SW 1271 (cell line): ENCODE results near the gene ZNFX1.
A peak's percentile ranks its signal among the peaks of the same experiment; 100 is the strongest.
"Not testable (repeated sequence)": the region's sequence is repeated elsewhere in the genome, so short reads cannot be mapped to it uniquely, and the experiment has no call there.

Experiments used
- DNase-seq, 2 experiments: peaks; one replicate each; lab custom pipeline; 2025; lab: John Stamatoyannopoulos, UW

Gene ZNFX1

DNA sequence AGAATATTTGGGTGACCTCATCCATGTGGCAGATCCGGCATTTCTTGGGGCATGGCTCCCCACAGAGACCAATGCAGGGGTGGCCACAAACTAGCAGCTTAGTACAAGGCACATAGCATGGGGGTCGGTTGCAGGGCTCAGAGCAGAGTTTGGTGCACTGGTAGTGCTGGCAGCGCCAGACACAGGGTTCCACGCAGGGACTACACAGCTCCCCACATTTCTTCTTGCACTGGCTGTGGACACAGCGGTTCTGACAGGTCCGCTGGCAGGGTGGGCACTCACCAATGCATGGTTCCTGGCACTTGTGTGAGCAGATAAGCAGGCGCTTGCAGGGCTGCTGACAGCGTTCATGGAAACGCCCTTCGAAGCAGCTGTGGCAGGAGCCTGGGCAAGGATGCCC is 29.6 kb downstream of the ZNFX1 start:
- no peak for DNase-seq

DNA sequence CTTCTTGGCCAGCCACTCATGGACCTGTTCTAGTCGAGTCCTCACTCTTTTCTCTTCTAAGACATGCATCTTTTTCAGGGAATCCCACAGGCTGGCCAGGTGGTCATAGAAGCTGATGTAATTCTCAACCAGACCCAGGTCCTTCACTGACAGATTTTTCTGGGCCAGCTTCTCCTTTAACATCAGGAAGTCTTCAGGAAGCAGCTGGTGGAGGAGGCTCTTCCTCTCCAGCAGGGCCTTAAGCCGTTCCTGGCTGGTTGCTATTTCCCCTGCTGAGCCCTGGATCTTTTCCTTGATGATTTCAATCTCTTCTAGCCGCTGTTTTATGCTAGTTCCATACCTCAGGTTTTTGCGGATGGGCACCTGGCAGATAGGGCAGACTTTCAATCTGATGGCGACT is 30.1 kb downstream of the ZNFX1 start:
- DNase-seq = no peak

DNA sequence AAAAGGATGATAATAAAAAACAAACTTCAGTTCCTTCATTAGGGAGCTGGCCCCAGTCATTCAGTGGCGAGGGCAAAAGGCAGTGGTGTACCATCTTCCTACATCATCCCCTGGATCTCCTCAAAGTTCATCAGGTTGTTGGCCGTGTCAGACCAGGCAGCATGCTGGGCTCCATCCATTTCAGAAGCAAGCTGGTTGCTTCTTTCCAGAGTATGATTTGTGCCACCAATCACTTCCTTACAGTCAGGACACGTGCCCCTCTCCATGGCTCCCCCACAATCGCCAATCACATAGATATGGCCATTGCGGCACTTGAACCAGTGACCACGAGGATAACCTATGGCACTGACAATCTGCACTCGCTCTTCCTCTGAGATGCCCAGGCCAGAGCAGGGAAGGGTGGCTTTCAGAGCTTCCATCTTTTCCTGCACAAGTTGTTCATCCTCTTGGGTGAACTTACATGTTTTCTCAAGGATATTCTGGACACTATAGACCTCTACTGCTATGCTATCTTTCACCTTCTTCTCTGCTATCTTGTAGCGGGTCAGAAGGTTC is 30.6 kb downstream of the ZNFX1 start:
- no peak for DNase-seq

DNA sequence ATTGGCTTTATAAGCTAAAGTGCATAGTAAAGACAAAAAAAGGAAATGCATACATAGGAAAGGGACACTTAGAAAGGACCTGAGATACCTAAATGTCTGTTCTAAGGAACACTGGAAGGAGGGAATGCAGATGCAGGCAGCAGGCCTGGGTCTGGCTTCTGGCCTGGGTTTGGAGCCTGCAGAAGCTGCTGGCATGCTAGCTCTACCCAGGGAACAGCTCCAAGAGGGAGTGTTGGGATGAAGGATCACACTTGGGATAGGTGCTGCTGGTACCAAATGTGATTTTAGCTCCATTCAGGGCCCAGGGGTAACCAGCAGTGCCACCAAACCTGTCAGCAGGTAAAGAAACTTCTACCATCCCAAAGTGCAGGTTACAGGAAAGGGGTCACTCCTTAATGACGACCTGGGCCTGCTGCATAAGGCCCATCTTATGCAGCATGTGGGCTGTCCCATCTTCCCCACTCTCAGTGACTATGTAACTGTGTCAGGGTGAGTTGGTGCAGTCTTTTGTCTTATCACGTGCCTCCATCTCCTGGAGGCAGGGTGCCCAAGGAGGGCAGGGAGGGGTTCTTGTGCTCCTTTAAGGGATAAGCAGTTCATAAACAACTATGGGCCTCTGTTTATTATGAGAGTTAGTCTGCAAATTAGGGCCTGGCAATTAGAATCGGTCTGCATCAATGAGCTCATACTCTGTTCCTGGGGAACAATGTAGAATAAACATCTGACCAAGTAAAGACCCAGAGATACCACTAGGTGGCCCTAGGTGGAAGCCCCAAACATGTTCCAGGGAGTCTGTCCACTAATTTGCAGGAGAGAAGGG is 31.7 kb downstream of the ZNFX1 start:
- DNase-seq = peak; percentile 11 to 66

DNA sequence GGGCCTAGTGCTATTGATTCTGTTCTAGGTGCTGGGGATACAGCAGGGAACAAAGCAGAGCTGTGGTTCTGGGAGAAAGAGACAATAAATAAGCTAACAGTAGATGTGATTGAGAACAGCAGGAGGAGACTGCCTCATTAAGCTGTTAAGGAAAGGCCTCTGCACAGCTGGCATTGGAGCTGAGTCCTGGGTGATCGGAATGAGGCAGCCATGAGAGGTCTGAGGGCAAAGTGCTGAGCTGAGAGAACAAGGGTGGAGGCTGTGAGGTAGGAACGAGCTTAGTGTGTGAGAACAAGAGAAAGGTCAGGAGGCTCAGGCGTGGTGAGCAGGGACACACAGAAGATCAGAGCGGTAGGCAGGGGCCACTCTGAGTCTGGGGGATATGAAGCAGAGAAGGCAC is 40.3 kb downstream of the ZNFX1 start:
- no peak for DNase-seq

DNA sequence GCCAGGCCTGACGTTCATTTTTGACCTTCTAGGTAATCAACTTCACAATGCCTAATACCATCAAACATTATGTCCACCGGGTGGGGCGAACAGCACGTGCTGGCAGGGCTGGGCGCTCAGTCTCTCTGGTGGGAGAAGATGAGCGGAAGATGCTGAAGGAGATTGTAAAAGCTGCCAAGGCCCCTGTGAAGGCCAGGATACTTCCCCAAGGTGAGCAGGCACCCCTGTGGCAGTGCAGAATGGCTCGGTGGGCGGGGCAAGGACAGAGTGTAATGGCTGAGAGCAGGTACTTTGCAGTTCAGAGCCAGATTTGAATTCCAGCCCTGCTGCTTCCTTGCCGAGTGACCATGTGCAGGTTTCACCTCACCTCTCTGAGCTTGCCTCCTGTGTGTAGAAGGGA is 41.6 kb downstream of the ZNFX1 start:
- no peak for DNase-seq

DNA sequence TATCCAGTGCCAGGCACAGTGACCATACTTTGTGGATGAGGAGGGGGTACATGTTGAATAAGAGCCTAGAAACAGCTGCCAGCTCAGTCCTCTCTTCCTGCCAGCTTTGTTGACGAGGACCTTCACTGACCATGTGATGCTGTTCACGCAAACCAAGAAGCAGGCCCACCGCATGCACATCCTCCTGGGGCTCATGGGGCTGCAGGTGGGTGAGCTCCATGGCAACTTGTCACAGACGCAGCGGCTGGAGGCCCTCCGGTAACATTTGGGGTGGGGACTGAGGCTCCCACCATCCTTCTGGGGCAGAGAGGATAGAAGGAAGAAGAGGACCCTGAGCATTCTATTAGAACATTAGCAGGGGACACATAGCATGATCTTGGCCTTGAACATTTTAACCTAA is 43.0 kb downstream of the ZNFX1 start:
- no peak for DNase-seq

DNA sequence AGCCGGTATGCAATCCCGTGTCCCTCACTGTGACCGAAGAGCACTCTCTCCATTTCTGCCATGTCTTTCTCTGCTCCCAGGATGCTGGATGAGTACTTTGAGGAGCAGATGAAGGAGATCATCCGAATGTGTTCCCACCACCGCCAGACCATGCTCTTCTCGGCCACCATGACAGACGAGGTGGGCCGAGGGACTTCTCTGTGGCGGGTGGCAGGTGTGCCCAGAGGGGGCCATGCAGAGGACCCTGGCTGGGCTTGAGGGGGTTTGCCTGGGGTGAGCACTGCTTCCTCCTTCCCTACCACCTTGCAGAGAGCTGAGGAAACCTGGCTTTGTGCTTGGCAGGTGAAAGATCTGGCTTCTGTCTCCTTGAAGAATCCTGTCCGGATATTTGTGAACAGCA is 44.6 kb downstream of the ZNFX1 start:
- no peak for DNase-seq

DNA sequence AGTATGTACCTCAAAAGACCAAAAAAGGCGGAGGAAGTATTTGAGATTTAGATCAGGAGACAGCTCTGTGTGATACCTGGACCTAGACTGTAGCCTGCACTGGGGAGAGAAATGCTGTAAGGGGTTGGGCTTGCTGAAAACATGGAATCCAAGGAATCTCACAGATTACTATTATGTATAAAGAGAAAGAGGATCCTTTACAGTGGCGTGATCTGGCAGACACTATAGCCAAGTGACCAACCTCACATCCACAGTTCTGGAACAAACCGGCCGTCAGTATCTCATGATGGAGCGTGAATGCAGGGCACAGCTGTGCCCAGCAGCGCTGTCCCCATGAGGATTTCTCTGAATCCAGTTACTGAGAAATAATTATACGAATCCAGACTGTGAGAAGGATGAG is 46.4 kb downstream of the ZNFX1 start:
- no peak for DNase-seq

DNA sequence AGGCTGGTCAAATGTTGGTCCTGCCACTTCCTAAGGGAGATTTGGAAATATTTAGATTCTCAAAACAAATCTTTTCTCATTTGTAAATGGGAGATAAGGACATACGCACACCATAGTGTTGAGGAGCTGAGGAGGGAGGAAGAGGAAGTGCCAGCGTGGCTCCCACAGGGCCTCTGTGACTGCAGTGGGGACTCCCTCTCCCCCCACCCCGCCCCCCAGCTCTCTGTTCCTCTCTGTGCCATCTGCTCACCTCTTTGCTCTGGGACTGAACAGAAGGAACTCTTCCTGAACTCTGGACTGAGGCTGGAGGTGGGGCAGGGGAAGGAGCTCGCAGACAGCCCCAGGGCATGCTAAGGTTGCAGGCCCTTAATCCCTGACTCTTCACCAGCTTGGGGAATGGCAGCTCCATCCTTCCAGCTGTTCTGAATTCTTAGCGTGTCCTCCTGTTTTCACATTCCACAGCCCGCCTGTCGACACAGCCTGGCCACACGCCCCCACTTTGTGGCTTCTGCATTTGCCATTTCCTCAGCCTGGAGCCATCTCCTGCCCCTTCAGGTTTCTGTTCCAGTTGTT is 47.2 kb downstream of the ZNFX1 start:
- no peak for DNase-seq

DNA sequence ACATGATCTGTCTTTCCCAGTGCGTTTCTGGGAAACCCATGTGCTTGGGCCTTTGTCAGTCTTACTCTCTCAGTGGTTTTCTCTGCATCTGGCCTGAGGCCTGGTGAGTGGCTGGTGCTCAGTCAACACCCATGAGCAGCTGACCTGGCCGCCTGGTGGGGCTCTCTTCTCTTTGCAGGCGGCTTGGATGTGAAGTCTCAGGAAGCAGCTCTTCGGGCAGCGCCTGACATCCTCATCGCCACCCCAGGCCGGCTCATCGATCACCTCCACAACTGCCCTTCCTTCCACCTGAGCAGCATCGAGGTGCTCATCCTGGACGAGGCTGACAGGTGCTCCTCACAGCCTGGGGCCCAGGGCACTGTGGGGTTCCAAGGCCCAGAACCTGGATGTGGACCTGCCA is 47.8 kb downstream of the ZNFX1 start:
- no peak for DNase-seq

DNA sequence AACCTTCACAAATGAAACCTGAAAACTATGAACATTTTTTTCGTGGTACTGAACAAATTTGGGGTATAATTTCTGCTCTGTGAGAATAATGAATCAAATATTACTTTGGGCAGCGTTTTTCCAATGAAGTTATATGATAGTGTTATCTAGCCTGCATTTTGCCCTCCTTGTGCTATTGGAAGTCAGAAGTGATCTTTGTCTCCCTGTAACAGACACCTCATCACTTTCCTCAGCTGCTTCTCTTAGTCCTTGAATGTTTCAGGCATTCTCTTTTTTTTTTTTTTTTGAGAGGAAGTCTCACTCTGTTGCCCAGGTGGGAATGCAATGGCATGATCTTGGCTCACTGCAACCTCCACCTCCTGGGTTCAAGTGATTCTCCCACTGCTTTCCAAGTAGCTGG is 48.5 kb downstream of the ZNFX1 start:
- DNase-seq = no peak

DNA sequence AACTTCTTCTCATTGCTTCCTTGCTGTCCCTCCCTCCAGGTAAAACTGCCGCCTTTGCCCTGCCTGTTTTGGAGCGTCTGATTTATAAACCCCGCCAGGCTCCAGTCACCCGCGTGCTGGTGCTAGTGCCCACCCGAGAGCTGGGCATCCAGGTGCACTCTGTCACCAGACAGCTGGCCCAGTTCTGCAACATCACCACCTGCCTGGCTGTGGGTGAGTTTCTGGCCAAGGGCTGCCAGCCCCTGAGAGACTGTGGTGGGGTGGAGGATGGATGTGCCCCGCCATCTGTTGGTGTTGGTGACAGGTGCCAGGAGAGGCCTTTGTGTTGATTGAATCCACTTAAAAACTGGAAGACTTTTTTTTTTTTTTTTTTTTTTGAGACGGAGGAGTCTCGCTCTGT is 49.2 kb downstream of the ZNFX1 start:
- DNase-seq = no peak

DNA sequence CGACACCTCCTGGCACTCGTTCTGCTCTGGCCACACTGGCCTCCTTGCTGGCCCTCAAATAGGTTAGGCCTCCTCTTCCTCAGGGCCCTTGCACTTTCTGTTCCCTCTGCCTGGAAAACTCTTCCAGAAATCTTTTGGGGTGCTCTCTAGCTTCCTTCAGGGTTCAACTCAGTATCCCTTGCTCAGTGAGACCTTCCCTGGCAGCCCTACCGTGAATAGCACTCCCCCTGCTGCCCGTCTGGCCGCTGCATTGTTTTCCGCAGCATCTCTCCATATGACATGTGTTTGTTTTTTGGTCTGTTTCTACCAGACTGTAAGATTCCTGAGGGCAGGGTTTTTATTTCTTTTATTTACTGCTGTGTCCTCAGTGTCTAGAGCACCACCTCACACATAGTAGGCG is 52.0 kb downstream of the ZNFX1 start:
- DNase-seq = no peak

DNA sequence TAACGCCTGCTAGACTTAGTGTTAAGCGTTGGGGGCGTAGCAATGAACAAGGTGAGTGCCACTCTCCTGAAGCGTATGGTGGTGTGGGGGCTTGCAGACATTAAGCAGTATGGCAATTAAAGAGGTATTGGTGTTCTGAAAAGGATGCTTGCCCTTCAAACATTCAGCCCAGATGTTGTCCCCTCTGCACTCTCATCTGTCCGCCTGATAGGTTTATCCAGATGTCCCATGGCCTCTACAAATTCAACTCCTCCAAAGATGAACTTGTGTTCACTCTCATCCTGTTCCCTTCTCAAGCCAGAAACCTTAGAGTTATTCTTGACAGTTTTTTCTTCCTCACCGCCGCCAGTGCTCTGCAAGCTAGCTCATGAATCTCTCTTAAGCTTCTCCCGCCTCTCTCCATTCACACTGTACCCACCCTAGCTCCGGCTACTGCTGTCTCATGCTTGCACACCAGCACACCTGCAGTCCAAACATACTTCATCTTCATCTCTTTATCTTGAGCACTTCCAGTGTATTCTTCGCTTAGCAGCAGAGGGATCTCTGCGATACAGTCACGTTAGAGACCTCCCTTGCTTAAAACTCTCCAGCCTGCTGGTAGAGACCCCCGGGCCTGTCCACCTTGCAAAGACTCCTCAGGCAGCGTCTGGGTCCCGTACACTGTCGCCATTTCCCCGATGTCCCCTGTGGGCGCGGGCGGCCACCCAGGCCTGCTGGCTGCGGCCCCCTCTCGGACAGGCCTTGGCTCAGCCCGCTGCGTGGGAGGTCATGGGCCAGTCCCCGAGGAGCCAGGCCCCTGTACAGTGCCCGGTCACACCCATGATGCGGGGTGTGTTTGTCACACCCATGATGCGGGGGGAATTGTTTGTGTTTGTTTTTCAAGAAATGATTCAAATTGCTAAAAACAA is 57.7 kb downstream of the ZNFX1 start:
- DNase-seq = no peak

DNA sequence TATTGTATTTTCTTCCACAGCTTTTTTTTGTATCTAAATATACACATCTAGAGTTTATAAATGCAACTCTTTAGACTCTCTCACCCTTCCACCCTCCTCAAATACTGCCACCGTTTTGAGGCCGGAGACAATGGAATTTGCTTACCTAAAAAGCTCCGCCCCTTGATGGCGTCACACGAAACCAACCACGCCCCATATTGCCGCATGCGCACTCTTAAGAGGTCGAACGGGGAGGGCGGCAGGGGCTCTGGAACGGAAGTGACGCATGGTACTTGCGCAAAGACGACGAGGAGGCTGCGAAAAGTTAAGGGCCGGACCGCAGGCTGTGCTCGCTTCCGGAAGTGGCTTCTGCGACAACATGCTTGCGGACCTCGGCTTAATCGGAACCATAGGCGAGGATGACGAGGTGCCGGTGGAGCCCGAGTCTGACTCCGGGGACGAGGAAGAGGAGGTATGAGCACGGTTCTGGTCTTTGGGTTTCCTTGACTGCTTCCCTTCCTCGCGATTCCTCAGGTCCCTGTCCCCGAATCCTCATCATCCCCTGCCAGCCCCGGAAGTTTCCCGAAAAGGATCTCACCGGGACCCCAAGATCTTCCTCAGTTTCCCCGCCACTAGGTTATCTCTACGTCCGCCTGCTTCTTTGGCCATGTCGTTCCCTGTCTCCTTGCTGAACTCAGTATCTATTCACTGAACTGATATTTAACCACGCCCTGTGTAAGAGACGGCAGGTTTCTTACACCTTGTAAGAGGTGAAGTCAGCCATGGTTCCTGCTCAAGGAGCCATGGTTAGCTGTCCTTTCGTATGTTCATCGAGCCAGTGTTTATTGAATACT is 58.5 kb downstream of the ZNFX1 start, which contains the start of gene DDX27:
TSS of gene DDX27 (plus strand) at position 326 of the 833 bp plus-strand sequence. CDS start at position 359, 33 bp downstream.
- DNase-seq = peak; percentile 91 to 97

DNA sequence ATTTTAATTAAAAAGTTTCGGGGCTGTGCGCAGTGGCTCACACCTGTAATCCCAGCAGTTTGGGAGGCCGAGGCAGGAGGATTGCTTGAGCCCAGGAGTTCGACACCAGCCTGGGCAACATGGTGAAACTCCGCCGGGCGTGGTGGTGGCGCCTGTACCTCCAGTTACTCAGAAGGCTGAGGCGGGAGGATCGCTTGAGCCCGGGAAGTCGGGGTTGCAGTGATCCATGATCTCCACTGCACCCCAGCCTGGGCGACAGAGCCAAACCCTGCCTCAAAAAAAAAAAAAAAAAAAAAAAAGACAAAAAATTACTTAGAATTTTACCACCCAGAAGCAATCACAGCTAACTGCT is 59.1 kb downstream of the ZNFX1 start:
- not testable (repeated sequence) for DNase-seq

DNA sequence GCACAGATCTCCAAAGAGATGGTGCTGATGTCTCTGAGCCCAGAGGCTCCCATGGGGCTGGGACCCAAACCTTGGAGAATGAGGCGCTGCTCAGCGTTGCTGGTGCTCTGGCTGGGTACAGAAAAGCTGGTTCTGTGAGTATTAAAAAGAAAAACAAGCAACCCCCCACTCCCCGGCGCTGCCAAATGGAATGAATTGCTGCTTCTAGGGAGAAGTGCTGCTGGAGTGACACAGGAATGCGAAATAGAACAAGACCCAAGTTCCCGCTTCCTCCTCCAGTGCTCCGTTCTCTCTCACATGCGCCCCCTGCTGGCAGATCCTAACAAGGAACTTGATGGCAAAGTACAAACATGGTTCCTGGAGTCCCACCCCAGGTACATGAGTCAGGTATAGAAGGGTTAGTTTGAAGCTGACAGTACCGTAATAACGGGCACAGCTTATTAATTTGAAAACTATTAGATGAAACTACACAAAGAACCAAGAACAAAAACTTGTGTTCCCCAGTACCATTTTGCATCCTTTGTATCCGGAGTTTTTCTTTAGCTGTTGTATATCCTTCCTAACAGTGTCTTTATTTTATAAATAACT is 60.8 kb downstream of the ZNFX1 start:
- peak; percentile 59 to 83 for DNase-seq

DNA sequence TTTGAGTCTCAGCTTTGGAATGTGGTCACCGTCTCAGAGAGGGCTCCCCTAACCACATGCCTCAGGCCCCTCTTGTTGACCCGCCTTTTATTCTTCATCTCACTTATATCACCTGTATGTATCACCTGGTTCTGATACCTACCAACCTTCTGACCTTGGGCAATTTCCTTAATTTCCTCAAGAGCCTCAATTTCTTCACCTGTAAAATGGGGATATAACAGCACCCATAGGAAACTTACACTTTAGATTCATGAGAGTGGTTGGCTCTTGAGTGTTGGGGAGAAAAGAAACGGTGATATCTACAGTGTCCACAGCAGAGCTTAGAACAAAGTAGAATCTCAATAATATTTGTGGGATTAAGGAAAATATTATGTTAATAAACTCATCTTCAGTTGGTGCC is 62.6 kb downstream of the ZNFX1 start:
- DNase-seq = no peak

DNA sequence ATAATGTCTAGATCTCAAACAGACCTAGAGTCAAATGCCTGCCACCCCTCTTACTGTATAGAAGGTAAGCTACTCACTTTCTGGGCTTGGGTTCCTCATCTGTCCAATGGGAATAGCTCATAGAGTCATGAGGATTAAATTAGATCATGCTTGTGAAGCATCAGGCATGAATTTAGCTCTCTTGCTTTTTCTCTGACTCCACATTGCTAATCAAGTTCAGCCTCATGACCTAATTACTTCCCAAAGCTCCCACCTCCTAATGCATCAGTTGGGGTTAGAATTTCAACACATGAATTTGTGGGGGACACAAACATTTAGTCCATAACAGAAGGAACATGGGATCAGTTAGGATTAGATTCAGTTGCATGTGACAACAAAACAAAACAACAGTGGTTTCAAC is 63.3 kb downstream of the ZNFX1 start:
- DNase-seq = no peak

DNA sequence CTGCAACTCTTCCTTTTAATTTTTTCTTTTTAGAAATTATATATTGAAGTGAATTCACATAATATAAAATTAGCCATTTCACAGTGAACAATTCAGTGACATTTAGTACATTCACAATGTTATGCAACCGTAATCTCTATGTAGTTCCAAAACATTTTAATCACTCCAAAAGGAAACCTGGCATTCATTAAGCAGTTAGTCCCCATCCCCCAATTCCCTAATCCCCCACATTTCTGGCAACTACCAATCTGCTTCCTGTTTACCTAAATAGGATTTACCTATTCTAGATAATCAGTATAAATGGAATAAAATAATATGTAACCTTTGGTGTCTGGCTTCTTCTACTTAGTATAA is 67.1 kb downstream of the ZNFX1 start:
- no peak for DNase-seq
